Rectal smooth muscle tissue (tissue), 1 donor: ENCODE measurements around the gene SLC13A2.
"Not testable (repeated sequence)": the region's sequence is repeated elsewhere in the genome, so short reads cannot be mapped to it uniquely, and the experiment has no call there.

Source experiments
- H3K27ac ChIP-seq: one replicate; pipeline ENCODE4 v1.7.0; 2013; ENCODE audit warnings: low read depth, low read length, inconsistent platforms
- H3K27me3 ChIP-seq: one replicate; pipeline ENCODE4 v1.7.0; 2013; ENCODE audit warnings: low read length; ENCODE audit not compliant: control insufficient read depth, insufficient read depth
- H3K36me3 ChIP-seq: one replicate; pipeline ENCODE4 v1.7.0; 2013; ENCODE audit warnings: low read length; ENCODE audit not compliant: control insufficient read depth, insufficient read depth
- H3K4me1 ChIP-seq: one replicate; pipeline ENCODE4 v1.7.0; 2013; ENCODE audit warnings: low read length; ENCODE audit not compliant: control insufficient read depth, insufficient read depth
- H3K4me3 ChIP-seq: one replicate; pipeline ENCODE4 v1.7.0; 2013; ENCODE audit warnings: low read length
- H3K9ac ChIP-seq: one replicate; pipeline ENCODE4 v1.7.0; 2013; ENCODE audit warnings: low read length

SLC13A2 gene

DNA sequence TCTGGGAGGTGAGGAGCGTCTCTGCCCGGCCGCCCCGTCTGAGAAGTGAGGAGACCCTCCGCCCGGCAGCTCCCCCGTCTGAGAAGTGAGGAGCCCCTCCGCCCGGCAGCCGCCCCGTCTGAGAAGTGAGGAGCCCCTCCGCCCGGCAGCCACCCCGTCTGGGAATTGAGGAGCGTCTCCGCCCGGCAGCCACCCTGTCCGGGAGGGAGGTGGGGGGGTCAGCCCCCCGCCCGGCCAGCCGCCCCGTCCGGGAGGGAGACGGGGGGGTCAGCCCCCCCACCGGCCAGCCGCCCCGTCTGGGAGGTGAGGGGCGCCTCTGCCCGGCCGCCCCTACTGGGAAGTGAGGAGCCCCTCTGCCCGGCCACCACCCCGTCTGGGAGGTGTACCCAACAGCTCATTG, 14.6 kb upstream of the SLC13A2 start:
- H3K4me1 ChIP-seq, H3K9ac ChIP-seq, H3K27me3 ChIP-seq, H3K27ac ChIP-seq, H3K36me3 ChIP-seq, H3K4me3 ChIP-seq: not testable (repeated sequence)

DNA sequence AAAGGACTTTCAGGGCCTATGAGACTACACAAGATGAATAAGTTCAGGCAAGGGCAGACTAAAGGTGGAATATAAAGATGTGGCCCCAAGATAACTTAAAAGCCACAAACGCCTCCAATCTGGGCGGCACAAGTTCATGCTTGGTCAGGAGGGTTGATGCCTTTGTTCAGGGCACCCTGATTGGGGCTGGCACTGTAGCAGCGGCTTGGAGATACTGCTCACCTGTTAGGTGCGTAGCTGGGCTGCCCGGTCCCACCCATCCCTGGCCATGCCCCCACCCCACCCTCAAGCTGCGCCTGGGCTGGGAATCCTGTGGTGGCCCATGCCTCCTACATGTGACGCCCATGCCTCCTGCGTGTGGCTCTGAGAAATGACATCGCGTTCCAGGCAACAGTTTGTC, 12.5 kb upstream of the SLC13A2 start:
- Histone ChIP-seq H3K9ac (no peak overlapping the region), H3K27me3 (no peaks in the 10 kb centered on the region), H3K36me3 (no peaks in the 10 kb centered on the region), H3K4me1 (no peaks in the 10 kb centered on the region), H3K27ac (no peak overlapping the region), H3K4me3 (no peak overlapping the region)

DNA sequence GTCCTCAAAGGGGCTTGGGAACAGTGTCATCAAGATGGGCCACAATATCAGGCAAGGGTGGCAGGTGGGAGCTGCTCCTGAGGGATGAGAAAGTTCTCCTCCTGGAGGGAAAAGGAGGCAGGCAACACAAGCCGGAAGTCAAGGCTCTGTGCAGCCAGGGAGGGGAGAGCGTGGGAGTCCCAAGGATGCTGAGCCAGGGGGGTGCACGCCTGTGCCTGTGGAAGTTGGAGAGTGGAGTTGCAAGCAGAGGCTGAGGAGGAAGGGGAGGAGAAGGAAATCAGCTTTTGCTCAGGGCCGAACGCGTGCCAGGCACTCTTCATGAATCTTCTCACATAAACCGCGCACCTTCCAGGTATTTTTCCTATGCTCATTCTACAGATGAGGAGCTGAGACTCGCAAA, 7.4 kb upstream of the SLC13A2 start:
- Histone ChIP-seq H3K9ac (no peak overlapping the region), H3K4me3 (no peak overlapping the region), H3K27ac (no peak overlapping the region), H3K27me3 (no peaks in the 10 kb centered on the region), H3K36me3 (no peaks in the 10 kb centered on the region), H3K4me1 (no peaks in the 10 kb centered on the region)

DNA sequence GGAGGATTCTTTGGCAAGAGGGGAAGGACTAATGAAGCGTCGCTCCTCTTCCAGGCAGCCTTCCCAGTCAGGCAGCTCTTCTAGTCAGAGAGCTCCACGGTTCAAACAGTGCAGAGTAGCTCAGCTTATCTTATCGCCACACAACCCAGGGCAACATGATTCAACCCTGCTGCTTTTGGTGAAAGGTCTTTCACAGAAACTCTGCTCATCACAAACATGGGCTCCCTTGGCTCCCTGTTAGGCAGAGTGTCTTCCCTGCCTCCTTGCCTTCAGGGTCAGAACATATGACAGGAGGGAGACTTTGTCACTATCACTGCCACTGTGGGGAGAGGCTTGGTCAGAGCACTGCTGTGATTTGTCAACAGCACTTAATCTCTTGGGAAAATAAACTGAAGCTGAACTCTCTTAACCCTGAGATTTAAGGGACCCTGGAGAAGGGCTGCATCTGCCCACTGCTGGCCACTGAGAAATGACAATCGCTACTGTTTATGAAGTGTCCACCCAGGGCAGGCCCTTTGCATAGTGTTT, 6.9 kb upstream of the SLC13A2 start:
- no peaks in the 10 kb centered on the region for H3K36me3 ChIP-seq
- H3K4me3 ChIP-seq, result no peak overlapping the region
- no peak overlapping the region for H3K9ac ChIP-seq
- no peaks in the 10 kb centered on the region for H3K4me1 ChIP-seq
- no peak overlapping the region for H3K27ac ChIP-seq
- no peaks in the 10 kb centered on the region for H3K27me3 ChIP-seq

DNA sequence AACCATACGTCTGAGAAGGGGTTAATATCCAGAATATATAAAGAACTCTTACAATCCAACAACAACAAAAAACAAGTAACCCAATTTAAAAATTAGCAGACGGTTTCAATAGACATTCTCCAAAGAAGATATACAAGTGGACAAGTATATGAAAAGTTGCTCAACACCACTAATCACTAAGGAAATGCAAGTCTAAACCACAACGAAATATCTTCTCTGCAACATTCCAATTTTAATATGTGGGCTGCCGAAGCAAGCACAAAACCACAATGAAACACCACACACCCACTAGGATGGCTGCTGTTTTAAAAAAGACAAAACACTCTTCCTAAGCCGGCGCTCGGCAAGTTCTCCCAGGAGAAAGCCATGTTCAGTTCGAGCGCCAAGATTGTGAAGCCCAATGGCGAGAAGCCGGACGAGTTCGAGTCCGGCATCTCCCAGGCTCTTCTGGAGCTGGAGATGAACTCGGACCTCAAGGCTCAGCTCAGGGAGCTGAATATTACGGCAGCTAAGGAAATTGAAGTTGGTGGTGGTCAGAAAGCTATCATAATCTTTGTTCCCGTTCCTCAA, 5.9 kb upstream of the SLC13A2 start:
- no peaks in the 10 kb centered on the region for H3K36me3 ChIP-seq
- H3K27me3 ChIP-seq, result no peaks in the 10 kb centered on the region
- no peak overlapping the region for H3K27ac ChIP-seq
- no peaks in the 10 kb centered on the region for H3K4me1 ChIP-seq
- no peak overlapping the region for H3K4me3 ChIP-seq
- H3K9ac ChIP-seq, result no peak overlapping the region

DNA sequence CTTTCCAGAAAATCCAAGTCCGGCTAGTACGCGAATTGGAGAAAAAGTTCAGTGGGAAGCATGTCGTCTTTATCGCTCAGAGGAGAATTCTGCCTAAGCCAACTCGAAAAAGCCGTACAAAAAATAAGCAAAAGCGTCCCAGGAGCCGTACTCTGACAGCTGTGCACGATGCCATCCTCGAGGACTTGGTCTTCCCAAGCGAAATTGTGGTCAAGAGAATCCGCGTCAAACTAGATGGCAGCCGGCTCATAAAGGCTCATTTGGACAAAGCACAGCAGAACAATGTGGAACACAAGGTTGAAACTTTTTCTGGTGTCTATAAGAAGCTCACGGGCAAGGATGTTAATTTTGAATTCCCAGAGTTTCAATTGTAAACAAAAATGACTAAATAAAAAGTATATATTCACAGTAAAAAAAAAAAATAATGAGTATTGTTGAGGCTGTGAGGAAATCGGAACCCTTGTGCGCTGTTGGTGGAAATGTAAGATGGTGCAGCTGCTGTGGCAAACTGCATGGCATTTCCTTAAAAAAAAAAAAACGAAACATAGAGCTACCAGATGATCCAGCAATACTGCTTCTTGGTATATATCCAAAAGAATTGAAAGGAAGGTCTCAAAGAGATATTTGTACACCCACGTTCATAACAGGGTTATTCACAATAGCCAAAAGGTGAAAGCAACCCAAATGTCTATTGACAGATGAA, 5.3 kb upstream of the SLC13A2 start:
- not testable (repeated sequence) for H3K36me3 ChIP-seq, H3K27ac ChIP-seq, H3K4me1 ChIP-seq, H3K9ac ChIP-seq, H3K27me3 ChIP-seq, H3K4me3 ChIP-seq

DNA sequence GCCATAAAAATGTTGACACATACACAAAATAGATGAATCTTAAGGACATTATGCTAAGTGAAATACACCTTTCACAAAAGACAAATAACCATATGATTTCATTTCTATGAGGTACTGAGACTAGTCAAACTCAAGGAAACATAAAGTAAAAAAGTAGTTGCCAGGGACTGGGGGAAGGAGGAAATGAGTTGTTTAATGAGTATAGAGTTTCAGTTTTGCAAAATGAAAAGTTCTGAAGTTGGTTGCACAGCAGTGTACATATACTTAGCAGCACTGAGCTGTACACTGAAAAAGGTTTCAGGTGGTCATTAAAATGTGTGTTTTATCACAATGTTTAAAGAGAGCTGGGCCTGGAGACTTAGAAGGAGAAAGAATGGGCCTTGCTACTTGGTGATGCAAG, 4.7 kb upstream of the SLC13A2 start:
- no peaks in the 10 kb centered on the region for H3K4me1 ChIP-seq
- H3K27me3 ChIP-seq, result no peaks in the 10 kb centered on the region
- no peak overlapping the region for H3K9ac ChIP-seq
- no peak overlapping the region for H3K27ac ChIP-seq
- H3K36me3 ChIP-seq, result no peaks in the 10 kb centered on the region
- H3K4me3 ChIP-seq, result no peak overlapping the region

DNA sequence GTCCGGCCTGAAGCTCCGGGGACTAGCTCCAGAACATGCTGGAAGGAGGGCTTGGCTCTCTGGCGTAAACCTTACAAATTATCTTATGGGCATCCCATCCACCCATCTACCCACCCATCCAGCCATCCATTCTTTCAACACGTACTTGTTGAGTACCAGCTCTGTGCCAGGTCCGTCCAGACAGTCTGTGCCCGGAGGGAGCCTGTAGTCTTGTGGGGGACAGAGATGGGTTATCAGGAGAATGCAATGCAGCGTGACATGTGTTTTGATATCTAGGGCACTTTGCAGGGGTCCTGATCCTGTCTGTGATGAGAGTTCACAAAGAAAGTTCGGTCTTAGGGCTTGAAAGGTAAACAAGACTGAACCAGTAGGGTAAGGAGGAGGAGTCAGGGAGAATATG, 4.1 kb upstream of the SLC13A2 start:
- Histone ChIP-seq H3K36me3 (no peaks in the 10 kb centered on the region), H3K27ac (no peak overlapping the region), H3K4me3 (no peak overlapping the region), H3K27me3 (no peaks in the 10 kb centered on the region), H3K9ac (no peak overlapping the region), H3K4me1 (no peaks in the 10 kb centered on the region)

DNA sequence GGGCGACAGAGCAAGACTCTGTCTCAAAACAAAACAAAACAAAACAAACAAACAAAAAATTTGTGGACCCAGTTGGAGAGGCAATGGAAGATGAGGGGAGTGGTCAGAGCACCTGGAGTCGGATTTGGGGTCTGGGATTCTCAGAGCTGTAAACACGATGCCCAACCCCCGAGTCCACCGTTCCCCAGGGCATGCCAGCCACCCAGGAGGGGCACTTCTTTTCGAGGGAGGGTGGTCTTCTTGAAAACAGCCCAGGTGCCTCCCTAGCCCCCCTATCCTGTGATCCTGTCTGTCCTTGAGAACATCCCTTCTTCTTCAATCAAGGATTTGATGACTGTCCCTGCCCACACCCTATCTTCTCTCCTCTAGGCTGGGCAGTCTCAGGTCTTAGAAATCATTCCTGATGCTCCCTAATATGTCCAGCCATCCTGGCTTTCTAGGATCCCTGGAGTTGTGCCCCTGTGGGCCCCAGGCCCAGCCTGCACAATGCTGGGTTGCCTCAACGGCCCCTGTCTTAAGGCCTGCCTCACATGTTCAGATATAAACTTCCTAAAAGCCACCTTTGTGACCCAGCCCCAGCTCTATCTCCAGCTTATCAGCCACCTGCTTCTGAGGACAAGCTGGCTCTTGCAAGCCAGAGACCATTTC, 3.1 kb upstream of the SLC13A2 start:
- no peaks in the 10 kb centered on the region for H3K27me3 ChIP-seq
- no peaks in the 10 kb centered on the region for H3K36me3 ChIP-seq
- H3K27ac ChIP-seq, result no peak overlapping the region
- no peak overlapping the region for H3K4me3 ChIP-seq
- H3K4me1 ChIP-seq, result no peaks in the 10 kb centered on the region
- no peak overlapping the region for H3K9ac ChIP-seq

DNA sequence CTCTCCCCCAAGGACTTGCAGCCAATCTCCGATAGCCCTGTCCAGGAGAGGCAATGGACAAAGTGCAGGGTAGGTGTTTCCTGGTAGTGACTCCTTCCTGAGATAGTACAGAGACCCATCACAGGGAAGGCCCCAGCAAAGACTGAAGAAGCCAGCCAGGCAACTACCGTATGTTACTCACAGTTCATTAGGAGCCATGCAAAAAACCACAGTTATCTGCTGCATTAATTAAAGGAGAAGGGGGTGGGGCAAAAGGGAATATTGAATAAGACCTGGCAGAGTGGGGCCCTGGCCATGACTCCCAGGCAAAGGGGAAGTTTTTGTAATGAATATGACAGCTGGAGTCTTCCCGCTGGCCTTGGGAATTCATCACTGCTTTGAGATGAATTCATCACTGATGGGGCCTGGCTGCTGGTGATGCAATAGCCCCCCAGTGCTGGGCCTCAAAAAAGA, 2.5 kb upstream of the SLC13A2 start:
- Histone ChIP-seq H3K27ac (no peak overlapping the region), H3K4me3 (no peak overlapping the region), H3K36me3 (no peaks in the 10 kb centered on the region), H3K9ac (no peak overlapping the region), H3K4me1 (no peaks in the 10 kb centered on the region), H3K27me3 (no peaks in the 10 kb centered on the region)

DNA sequence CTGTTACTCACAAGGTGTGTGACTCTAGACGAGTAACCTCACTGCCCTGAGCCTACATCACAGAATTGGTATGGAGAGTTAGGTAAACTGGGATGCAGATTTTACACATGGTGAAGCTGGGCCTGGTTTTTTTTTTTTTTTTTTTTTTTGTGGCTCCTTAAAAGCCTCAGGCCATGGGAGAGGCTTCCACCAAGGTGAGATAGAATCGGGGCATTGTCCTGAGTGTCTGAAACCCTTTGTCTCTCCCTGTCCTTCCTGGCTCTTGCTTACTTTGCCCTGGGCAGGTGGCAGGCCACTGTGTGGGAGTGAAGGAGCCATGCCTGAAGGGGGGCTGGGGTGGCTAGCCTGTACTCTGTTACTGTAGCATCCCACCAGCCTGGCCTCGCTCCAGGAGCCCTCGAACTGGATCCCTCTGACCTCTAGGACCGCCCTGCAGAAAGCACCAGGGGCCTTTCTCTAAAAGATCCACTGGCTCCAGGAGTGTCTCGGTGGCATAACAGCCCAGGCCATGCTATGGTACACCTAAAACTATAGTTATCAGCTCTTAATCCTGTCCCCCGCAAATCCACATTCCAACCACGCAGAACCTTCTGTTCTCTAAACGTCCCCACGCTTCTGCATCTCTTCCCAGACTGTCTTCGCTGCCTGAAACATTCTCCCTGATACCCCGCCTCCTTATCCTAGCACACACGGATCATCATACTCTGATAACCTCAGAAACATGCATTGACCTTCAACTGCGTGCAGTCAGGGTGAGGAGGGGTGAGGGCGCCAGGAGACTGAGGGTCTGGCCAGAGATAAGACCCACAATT, 1.7 kb upstream of the SLC13A2 start:
- Histone ChIP-seq H3K4me3 (no peak overlapping the region), H3K4me1 (no peaks in the 10 kb centered on the region), H3K36me3 (no peaks in the 10 kb centered on the region), H3K27me3 (no peaks in the 10 kb centered on the region), H3K9ac (no peak overlapping the region), H3K27ac (no peak overlapping the region)

DNA sequence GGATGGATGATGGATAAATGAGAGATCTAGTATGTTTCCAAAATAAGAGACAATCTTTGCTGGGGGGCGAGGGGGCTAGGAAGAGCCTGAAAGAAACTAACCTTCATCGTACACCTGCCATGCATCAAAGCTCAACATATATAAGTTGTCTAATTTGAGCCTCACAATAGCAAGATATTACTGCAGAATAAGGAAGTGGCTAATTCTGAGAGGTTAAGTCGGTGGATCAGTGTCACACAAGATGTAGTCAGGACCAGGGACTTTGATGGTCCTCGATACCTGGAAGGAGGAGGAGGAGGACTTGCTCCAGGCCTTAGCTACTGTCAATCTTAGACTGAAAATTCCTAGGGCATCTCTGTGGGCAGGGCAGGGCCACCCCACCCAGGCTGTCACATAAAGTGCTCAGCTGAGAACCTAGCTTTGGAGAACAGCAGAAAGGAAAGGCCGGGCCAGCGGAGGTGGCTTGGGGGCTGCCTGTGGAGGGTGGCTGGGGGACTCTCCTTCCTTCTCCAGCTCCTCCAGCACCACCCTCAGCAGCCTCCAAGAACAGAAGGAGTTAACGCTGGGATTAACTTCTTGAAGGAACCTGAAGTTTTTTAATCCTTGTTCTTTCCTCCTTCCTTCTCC, 460 bp upstream of the SLC13A2 start:
- H3K9ac ChIP-seq, result no peak overlapping the region
- H3K36me3 ChIP-seq, result no peaks in the 10 kb centered on the region
- no peaks in the 10 kb centered on the region for H3K27me3 ChIP-seq
- no peak overlapping the region for H3K27ac ChIP-seq
- no peaks in the 10 kb centered on the region for H3K4me1 ChIP-seq
- no peak overlapping the region for H3K4me3 ChIP-seq
